HG03175 (cell line): ENCODE measurements around the gene ATP11C.
"Not testable (repeated sequence)": the region's sequence is repeated elsewhere in the genome, so short reads cannot be mapped to it uniquely, and the experiment has no call there.

Experiments used
- ATAC-seq: cut with Tn5 transposase; IDR thresholded peaks from one replicate; pipeline ENCODE4 v1.9.1; 2021; ENCODE audit warnings: mild to moderate bottlenecking, moderate library complexity; ENCODE audit not compliant: unreplicated experiment

The ATP11C gene

DNA sequence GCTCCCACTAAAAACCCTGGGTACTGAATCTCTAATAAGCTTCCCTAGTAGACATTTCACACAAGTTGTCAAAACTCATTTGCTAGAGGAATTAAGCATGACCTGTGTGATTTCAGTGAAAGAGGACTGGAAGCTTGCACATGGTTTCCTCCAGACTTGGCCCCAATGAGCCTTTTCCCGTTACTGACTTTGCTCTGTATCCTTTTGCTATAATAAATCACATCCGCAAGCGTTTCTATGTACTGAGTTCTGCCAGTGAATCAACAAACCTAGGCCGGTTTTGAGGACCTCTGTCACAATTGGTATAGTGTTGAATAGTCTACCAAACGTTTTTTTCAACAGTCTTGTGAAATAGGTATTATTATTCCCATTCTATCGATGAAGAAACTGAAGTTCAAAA lies 8.2 kb downstream of the ATP11C start:
- ATAC-seq, result no peak

DNA sequence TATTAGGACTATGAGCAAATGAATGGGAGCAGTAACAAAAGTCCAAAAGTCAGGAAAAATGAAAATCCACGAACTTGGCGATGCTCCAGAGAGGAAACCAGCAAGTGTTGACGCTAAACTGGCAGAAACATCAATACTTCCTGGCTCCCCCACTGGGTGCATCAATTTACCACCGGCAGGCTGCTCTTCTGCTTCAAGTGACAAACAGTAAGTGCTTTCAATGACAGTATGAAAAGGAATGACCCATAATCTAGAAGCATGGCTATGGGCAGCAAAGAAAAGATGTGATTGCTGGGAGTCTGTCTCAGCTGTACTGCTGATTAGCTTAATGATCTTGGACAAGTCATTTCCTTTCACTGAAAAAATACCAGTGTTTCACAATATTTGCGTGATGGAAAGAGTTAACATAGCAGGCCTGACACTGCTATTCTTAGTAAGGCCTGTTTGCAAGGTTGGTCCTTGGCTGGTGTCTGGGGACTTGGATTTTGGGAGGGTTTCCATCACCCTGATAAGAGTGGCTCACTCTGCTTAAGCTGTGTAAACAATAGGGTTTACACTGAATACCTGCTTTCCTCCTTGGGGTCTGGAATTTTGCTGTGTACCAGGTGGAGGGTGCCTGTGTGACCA lies 8.7 kb downstream of the ATP11C start:
- no peak for ATAC-seq

DNA sequence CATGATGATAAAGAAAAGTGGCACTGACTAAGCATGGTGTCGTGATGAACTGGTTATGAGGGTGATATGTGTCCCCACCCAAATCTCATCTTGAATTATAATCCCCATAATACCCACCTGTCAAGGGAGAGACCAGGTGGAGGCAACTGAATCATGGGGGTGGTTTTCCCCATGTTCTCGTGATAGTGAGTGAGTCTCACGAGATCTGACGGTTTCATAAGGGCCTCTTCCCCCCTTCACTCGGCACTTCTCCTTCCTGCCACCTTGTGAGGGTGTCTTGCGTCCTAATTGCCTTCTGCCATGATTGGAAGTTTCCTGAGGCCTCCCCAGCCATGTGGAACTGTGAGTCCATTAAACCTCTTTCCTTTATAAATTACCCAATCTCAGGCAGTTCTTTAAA lies 11.7 kb downstream of the ATP11C start:
- ATAC-seq, result not testable (repeated sequence)

DNA sequence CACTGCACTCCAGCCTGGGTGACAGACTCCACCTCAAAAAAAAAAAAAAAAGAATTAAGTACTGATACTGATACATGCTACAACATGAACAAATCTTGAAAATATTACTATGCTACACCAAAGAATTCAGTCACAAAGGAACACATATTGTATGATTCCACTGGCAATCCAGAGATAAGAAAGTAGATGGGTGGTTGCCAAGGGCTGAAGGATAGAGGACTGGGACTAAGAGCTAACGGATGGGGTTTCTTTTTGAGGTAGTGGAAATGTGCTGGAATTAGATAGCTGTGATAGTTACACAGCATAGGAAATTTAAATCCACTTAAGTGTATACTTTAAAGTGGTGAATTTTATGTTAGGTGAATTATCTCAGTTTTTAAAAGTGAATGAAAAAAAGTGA lies 12.5 kb downstream of the ATP11C start:
- ATAC-seq, result no peak

DNA sequence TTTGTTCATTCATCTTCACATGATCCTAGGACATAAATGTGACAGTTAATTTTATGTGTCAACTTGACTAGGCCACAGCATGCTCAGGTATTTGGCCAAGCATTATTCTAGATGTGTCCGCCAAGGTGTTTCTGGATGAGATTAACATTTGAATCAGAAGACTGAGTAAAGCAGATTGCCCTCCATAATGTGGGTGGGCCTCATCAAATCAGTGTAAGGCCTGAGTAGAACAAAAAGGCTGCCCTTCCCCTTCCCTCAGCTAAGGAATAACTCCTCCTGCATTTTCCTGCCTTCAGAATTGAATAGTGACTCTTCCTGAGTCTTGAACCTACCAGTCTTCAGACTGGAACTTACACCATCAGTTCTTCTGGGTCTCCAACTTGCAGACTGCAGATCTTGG lies 18.4 kb downstream of the ATP11C start:
- ATAC-seq, result no peak

DNA sequence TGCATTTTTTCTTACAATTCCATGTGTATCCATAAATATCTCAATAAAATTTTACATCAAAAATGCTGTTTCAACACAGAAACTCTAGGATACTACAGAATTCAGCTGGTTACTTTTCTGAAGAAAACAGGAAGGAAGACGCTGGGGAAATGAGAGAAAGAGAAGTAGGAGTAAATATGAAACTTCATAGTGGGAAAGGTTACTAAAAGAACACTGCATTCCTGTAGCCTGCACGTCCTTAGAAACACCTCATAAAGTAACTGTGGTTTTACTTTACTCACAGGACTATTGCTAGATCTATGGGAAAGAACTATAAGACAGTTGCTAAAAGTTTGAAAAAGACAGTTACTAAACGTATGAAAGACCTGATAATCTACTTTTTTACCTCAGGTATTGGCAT lies 23.1 kb downstream of the ATP11C start:
- ATAC-seq, result no peak

DNA sequence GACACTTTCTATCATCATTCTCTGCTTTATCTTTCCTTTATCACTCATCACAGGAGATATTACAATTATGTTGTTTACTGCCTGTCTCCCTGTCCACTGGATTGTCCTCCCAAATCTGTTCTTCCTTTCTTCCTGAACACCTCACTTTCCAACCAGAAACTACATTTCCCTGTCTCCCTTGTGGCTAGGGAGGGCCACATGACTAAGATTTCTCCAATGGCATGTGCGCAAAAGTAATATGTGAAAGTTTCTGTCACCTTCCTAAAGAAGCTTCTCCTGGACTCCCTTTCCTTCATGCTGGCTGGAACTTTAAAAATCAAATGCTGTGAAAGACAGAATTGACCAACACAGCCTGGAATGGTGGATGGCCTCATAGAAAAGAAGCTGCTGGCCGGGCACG lies 25.8 kb downstream of the ATP11C start:
- no peak for ATAC-seq

DNA sequence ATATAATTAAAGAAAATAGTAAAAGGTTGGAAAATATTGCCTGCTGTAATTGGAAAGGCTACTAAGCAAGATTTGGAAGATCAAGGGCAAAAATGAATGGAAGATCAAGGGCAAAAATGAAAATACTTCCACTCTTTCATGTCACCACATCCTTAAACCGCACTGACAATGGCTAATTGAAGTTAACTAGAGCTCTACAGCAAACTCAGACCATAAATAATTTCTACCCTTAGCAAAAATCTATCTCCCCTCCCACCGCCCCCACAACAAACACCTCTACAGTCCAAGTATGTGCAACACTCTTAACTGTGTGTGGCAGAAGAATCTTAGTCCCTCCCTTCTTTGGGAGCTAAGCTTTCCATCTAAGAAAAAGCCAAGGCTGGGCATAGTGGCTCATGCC lies 27.1 kb downstream of the ATP11C start:
- no peak for ATAC-seq

DNA sequence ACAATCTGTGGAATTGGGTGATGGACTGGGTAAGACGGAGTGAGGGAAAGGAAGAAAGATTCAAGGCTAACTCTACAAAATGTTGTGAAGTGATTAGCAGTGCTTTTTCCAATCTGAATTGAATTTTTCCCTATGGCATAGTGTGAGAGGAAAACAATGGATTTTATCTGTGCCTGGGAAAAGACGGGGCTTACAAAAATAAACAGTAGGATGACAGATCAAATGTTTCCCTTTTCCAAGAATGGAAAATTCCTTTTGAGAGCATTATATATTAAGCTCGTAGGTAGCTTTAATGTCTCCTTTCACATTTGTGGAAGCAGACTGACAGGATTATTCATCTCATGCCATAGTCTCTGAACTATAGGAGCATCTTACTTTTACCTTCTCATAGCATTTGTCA lies 27.8 kb downstream of the ATP11C start:
- ATAC-seq, result no peak

DNA sequence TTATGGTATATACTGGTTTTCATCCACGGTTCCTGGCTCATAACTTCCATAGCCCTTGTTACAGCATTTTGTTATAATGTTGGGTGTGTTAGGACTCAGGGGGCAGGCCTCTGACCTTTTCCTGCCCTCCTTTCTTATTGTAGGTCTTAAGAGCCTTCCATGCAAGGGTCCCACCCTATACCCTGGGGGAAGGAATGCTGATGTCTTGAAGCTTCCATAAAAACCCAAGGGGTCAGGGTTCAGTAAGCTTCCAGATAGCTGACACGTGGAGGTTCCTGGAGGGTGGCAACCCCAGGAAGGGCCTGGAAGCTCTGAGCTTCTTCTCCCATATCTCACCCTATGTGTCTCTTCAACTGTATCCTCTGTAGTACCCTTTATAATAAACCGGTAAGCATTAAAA lies 29.6 kb downstream of the ATP11C start:
- ATAC-seq, result no peak

DNA sequence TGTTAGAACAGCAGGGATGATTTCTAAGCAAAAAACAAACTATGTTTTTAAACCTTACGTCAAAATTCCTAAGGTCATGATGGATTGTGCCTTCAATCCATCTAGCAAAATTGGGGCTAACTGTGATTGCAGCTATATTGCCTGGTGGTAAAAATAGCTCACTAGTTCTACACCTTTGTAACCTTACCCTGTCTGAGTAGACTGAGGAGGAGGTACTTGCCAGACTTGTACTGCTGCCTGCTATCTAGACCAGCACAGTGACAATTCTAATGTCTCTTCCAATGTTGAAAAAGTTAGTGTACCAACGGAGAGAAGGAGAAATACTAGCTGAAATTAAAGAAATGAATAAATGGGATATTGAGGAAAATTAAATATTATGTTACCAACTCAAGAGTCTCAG lies 30.3 kb downstream of the ATP11C start:
- ATAC-seq, result no peak

DNA sequence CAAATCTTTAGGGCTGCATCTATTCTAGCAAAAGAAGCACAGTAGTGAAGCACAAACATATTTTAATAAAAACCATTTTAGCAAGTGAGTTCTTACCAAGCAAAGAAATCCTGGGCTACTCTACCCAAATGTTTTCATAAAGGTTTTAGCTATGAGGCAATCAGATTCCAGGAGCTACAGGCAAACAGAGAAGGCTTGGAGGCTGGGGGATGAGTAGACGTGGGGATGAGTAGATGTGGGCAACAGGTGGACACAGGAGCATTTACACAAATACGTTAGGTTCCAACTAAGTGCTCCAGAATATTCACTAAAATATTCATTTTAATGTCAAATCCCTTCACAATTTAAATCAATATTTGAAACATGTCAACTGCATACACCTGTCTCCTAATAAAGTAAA lies 34.5 kb downstream of the ATP11C start:
- no peak for ATAC-seq

DNA sequence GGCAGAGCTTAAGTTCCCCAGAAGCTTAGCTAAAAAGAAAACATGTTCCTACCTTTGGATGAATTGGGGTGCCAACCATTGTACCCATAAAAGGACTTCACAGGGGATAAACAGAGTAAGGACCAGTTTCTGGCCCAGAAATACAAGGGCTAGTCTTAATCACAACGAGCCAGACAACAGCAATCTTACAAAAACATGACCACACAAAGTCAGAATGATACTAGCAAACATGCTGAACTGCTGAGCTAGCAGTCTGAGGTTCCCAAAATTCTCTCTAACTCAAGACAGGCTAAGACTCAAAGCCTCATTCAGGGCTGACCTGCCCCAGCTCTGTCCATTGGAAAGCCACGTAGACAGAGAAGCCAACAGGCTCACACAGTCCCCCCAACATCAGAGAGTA lies 40.3 kb downstream of the ATP11C start:
- peak; percentile 59 for ATAC-seq

DNA sequence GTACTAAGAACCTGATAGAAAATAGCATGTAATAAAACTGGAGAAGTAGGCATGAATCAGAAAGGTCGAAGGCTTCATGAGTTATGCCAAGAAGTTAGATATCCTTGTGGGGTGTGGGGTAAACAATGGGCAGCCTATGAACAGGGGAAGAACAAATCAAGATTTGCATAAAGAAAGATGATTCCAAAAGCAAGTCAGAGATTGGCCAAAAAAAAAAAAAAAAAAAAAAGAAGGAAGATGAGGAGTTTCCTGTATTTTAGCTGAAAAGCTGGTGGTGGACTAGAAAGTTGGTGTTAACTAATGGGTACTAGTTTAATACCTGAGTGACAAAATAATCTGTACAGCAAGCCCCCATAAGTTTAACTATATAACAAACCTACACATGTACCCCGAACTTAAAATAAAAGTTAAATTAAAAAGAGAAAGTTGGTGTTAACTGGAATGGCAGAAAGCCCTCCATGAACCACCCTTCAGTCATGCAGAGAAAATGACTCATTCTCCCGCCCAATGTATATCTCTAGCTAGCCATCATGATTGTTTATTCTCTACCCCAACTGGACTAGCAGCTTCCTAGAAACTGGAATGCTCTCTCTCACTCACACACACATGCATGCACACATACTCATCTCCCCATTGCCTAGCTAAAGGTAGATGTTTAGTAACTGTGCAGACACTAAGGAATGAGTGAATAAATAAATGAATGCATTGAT lies 41.7 kb downstream of the ATP11C start:
- no peak for ATAC-seq

DNA sequence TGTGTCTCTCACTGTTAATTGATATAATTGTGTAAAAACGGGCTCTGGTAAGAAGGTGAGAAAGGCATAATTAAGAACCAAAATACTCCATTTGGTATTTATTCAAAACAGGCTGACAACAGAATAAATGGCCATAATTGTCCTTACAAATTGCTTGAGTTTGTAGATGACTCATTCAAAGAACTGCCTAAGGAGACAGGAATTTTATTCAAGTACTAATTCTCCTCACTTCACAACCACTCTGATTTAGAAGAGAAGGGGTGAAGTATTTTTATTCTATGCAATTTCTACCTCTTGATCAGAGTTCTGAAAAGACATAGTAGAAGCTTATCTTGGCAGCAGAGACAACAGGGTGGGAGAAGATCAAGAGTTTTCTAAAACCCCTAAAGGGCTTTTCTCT lies 43.1 kb downstream of the ATP11C start:
- no peak for ATAC-seq

DNA sequence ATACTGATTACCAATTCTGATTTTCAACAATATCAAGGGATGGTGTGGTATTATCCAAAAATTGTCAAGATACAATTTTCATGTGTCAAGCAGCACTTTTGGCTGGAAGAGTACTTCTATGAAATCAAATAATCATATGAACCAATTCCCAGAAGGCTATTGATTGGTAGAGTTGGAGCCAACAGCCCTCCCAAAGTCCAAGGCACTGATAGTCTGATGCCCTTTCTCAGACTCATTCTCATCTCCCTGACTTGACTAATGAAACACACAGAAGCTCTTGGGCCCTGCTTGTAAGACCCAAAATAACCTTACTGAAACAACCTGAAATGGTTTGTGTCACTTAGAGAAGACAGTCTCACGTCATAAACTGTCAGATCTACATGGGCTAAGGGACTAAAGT lies 48.9 kb downstream of the ATP11C start:
- no peak for ATAC-seq

DNA sequence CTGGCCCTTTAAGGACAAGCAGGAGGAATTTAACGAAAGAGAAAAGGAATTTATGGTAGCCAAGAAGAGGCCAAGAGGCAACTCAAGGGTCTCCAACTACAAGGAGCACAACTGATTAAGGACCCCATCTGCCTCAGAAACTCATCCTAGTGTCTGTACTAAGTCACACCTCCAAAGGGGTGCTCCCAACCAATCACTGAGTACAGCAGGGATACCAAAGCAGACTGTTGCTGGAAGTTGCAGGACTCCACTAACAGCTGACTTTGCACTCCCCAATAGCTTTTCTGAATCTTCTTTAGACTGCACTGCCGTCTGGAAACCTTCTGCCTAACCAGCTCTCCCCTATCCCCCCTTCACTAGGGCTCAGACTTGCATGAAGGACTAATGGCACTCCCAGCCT lies 50.6 kb downstream of the ATP11C start:
- no peak for ATAC-seq

DNA sequence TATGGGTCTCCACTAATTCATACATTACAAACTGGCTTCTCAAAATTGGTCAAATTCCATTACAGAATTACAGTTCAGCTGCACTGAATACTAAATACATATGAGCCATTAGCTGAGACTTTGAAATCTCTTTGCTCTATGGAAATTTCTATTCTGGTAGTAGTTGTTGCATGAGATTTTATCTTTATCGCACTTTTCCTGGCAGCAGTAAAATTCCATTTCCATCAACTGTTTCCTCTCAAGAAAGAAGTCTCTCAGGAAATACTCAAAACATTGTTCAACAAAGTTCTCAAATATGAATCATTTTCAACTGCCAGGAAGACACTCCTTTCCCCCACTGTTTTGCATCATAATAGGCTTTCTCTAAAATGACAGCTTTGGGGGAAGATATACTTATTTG lies 51.3 kb downstream of the ATP11C start:
- no peak for ATAC-seq

DNA sequence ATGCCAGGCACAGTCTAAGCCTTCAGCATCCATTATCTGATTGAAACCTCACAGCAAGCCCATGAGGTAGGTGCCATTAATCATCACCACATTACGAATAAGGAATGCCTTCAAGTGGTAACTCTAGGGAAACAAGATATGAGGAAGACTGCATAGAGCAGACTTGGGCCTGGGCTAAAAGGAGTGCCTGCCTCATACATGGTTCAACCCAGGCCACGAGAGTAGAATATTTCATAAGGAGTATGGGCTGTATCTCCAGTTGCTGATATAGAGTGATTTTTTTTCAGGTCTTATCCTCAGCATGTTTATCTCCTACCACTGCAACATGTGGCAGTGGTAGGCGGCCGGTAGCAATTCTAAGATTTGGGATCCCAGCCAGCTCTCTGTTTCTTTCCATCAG lies 51.7 kb downstream of the ATP11C start:
- no peak for ATAC-seq

DNA sequence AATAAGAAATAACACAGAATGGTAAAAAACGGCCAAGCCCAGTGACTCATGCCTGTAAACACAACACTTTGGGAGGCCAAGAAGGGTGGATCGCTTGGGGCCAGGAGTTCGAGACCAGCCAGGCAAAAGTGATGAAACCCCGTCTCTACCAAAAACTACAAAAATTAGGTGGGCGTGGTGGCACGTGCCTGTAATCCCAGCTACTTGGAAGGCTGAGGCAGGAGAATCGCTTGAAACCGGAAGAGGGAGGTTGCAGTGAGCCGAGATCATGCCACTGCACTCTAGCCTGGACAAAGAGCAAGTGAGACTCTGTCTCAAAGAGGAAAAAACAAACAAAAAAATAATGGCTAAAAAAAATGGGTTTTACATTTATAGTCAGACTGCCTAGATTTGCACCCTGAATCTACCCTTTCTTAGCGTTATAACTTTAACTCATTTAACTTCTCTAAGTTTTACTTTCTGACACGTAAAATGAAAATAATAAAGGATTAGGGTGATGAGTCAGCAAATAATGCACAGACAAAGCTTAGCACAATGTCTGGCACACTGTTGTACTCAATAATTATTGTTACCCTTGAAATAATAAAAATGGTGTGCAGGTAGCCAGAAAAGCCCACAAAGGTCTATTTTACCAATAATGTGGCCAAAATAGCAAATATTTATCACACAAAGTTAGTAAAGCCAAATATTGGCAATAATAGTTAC lies 55.0 kb downstream of the ATP11C start:
- ATAC-seq, result no peak

DNA sequence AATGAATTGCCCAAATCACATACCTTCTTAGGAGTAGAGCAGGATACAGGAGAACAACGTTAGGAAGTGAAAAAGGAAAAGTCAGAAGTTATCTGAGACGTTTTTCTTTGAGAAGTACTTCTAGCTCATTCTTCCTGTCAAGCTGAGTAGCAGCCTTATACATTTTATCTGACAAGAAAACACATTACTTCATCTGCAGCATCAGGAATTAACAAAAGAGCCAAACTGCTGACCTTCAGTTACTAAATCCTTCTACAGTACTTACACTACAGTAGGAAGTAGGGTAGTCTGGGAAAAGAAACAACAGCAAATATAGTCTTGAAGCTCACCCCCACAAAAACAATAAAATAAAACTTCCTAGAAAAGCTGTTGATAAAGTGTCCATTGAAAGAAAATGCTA lies 57.0 kb downstream of the ATP11C start:
- ATAC-seq, result no peak

DNA sequence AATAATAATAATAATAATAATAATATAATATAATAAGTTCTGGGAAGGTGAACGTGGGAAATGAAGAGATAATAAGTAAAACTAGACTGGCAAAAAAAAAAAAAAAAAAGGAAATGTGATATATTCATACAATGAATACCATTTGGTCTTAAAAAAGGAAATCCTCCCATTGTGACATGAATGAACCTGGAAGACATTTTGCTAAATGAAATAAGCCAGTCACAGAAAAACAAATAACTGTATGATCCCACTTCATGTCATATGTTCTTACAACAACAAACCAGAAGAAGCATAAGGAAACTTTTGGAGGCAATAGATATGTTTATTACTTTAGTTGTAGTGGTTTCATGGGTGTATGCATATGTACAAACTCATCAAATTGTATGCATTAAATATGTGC lies 63.1 kb downstream of the ATP11C start:
- no peak for ATAC-seq
